Thymus (tissue), 11 donors: ENCODE data around the gene GAGE10. TPM values are rescaled to one million over a fixed set of nuclear protein-coding genes. Genes with fewer than 3 reads are reported as not detected.
A peak's percentile ranks its signal among the peaks of the same experiment; 100 is the strongest.
"Not testable (repeated sequence)": the region's sequence is repeated elsewhere in the genome, so short reads cannot be mapped to it uniquely, and the experiment has no call there.

Experiments used
- DNase-seq, 9 donors: peaks; one replicate each; pipeline ENCODE4 v3.0.0-alpha.2; 2013; ENCODE audit warnings: low spot score in 9 of 9, low read depth in 6 of 9, missing footprints in 1 of 9
- H3K27ac ChIP-seq, 2 donors: one replicate each; pipeline ENCODE4 v1.5.1; 2013; ENCODE audit warnings: control low read depth in 1 of 2, low read depth in 1 of 2, low read length in 1 of 2, mild to moderate bottlenecking in 1 of 2, moderate library complexity in 1 of 2
- H3K27me3 ChIP-seq, 2 donors: one replicate each; pipeline ENCODE4 v1.5.1; 2013; ENCODE audit warnings: low read length in 1 of 2; ENCODE audit not compliant: control insufficient read depth in 2 of 2, insufficient read depth in 1 of 2
- H3K36me3 ChIP-seq, 2 donors: one replicate each; pipeline ENCODE4 v1.5.1; 2013; ENCODE audit warnings: low read length in 1 of 2, mild to moderate bottlenecking in 1 of 2, moderate library complexity in 1 of 2; ENCODE audit not compliant: control insufficient read depth in 2 of 2, insufficient read depth in 2 of 2
- H3K4me1 ChIP-seq, 2 donors: one replicate each; pipeline ENCODE4 v1.5.1; 2013; ENCODE audit warnings: low read length in 2 of 2; ENCODE audit not compliant: control insufficient read depth in 2 of 2, insufficient read depth in 2 of 2
- H3K4me3 ChIP-seq, 2 donors: one replicate each; pipeline ENCODE4 v1.5.1; 2013; ENCODE audit warnings: low read length in 2 of 2, control low read depth in 1 of 2, mild to moderate bottlenecking in 1 of 2
- H3K9me3 ChIP-seq, 2 donors: one replicate each; pipeline ENCODE4 v1.5.1; 2013; ENCODE audit warnings: low read length in 1 of 2, mild to moderate bottlenecking in 1 of 2; ENCODE audit not compliant: control insufficient read depth in 2 of 2, insufficient read depth in 1 of 2
- WGBS: extraction: QIAGEN DNeasy Blood & Tissue Kit; methylation state at CpG from one replicate; pipeline ENCODE4 v1.1.7; 2013; 5-methylcytosine and 5-hydroxymethylcytosine counted together
- polyA plus RNA-seq: library from polyadenylated mRNA; stranded (reverse); fragments of 200-250 nt; gene quantifications from one replicate; pipeline ENCODE4 v1.2.3, GENCODE V29; 2013
- total RNA-seq: library from RNA; stranded (reverse); fragments of 120-200 nt; gene quantifications from one replicate; pipeline ENCODE4 v1.2.4, GENCODE V29; 2013
- donor health status: healthy.

The GAGE10 gene
- total and polyA plus RNA-seq, 2 donors: not detected

DNA sequence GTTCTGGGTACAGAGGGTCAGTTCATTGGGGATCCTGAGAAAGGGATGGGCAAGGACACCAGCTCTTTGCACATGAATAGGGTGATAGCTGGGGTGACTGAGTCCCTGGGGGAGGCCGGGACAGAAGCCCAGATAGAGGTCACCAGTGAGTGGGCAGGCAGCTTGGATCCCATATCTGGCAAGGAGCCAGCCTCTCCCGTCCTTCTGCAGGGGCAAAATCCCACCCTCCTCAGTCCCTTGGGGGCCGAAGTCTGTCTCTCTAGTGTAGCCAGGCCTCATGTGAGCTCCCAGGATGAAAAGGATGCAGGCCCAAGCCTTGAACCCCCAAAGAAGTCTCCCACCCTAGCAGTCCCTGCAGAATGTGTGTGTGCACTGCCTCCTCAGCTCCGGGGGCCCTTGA is 16.9 kb upstream of the GAGE10 start:
- no peaks in the 10 kb centered on the region for H3K4me1 ChIP-seq
- H3K9me3 ChIP-seq: no peaks in the 10 kb centered on the region
- DNase-seq: no peak
- 99% methylated on average over 4 of the region's 4 CpGs for WGBS
- no peaks in the 10 kb centered on the region for H3K36me3 ChIP-seq
- no peaks in the 10 kb centered on the region for H3K27me3 ChIP-seq
- H3K27ac ChIP-seq: no peak overlapping the region
- H3K4me3 ChIP-seq: no peak overlapping the region

DNA sequence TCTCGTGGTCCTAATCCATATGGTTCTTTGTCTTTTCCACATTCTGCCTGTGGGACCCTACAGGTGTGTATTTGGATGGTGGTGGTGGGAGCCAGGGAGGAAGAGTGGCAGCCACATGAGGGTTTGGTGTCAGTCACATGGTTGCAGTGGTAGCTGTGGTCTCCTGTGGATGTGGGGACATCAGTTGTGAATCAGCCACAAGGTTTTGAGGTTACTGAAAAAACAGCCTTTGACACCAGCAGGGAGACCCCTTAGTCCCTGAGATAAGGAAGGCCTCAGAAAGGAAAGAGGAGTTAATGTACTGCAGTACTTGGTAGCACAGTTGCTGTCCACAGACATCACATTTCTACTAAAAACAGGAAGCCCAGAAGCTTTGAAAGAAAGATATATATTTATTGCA is 15.8 kb upstream of the GAGE10 start:
- H3K9me3 ChIP-seq: no peaks in the 10 kb centered on the region
- H3K36me3 ChIP-seq: no peaks in the 10 kb centered on the region
- H3K27ac ChIP-seq: no peak overlapping the region
- H3K27me3 ChIP-seq: no peaks in the 10 kb centered on the region
- 88% methylated on average over 1 of the region's 1 CpG for WGBS
- no peak for DNase-seq
- no peak overlapping the region for H3K4me3 ChIP-seq
- H3K4me1 ChIP-seq: no peaks in the 10 kb centered on the region

DNA sequence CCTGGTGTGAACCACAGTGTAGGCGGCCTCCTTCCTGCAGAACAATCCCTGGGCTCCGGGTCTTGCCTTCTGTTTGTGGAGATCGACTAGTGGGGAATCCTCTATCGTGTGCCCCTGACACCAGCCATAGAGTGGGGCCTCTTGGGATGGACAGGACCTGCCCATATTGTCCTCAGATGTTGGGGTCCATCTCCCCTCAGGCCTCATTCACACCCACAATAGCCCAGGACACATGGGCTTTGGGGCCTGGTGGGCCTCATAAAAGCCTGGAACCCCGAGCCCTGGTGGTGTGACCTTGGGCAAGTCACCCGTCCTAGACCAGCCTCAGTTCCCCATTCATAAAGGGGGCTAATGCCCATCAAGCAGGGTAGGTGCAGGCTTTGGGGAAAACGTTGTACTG is 13.2 kb upstream of the GAGE10 start:
- Histone ChIP-seq H3K4me3 (no peak overlapping the region), H3K27ac (no peak overlapping the region), H3K36me3 (no peaks in the 10 kb centered on the region), H3K27me3 (no peaks in the 10 kb centered on the region), H3K4me1 (no peaks in the 10 kb centered on the region), H3K9me3 (no peaks in the 10 kb centered on the region)
- WGBS: 88% methylated on average over 7 of the region's 7 CpGs
- no peak for DNase-seq

DNA sequence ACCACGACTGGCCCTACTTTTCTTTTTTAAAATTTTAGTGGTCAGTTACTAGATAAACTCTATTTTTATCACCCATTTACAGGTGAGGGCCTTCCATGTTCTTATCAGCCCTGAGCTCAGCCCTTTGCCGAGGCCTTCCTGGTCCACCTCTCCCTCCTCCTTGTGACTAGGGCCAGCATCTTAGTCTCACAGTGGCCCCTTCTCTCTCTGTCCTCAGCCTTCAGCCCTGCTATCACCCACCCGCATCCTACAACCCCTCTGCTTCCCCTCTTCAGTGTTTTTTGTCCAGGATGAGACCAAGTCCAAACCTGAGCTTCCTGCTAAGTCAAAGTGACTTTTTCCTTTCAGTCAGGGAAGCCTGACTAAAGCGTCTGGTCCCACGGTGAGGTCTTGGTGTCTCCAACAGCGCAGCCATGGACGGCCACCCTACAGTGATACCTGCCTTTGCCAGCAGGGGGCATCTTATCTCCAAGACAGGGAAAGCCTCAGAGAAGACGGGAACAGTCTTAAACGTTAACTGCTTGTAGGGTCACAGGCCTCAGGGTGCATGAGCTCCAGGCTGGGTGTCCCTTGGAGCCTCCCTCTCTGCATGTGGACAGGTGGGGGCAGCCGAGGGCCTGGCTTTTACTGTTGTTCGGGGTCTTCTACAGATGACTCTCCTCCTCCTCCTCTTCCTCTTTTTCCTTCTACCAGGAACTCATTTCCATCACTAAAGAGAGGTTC is 11.7 kb upstream of the GAGE10 start:
- 26% methylated on average over 11 of the region's 11 CpGs for WGBS
- peak in 2 of 9 donors; percentile 71 to 75 for DNase-seq

DNA sequence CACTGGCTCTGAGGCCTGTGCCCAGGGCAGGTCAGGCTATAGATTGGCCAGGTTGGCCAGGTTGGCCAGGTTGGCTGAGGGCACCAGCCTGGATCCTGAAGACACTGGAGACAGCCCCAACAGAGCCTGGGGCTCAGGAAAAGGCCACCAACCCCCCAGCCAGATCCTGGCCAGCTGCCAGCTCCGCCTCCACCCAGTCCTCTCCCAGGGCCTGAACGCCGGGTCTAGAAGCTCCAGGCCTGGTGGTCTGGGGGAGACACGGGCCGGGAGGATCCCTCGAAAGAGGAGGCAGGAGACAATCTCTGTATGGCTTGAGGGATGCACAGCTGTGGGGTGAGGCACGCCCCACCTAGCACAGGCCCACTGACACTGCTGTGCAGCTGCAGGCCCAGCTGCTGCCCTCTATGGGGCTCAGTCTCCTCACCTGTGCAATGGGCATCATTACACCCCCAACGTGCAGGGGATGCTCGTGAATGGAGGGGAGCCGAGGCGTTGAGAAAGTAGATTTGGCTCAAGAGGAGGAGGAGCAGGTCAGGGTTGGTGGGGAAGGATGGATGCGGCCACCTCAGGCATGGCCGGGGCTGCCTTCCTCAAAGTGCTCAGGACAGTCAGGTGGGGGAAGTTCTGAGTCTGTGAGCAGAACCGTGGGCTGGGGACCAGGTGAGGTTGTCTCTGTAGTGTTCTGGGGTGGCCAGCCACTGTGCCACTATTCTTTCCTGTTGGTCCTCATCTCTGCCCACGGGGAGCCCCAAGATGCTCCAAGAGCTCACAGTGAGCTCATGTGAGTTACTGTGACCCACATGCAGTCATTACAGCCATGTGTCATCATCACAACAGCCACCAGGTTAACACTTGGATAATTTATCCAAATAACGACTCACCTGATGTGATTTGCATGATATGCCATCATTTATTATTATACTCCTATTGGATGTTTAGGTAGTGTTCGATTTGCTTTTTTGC is 10.8 kb upstream of the GAGE10 start:
- no peaks in the 10 kb centered on the region for H3K27me3 ChIP-seq
- H3K4me3 ChIP-seq: no peak overlapping the region
- no peaks in the 10 kb centered on the region for H3K9me3 ChIP-seq
- no peaks in the 10 kb centered on the region for H3K36me3 ChIP-seq
- WGBS: 95% methylated on average over 17 of the region's 17 CpGs
- DNase-seq: no peak
- no peak overlapping the region for H3K27ac ChIP-seq
- no peaks in the 10 kb centered on the region for H3K4me1 ChIP-seq

More for the DNA sequence above, 11.7 kb upstream of the GAGE10 start:
- Histone ChIP-seq H3K27ac (no peak overlapping the region), H3K4me3 (no peak overlapping the region), H3K9me3 (no peaks in the 10 kb centered on the region), H3K36me3 (no peaks in the 10 kb centered on the region), H3K27me3 (no peaks in the 10 kb centered on the region), H3K4me1 (no peaks in the 10 kb centered on the region)

DNA sequence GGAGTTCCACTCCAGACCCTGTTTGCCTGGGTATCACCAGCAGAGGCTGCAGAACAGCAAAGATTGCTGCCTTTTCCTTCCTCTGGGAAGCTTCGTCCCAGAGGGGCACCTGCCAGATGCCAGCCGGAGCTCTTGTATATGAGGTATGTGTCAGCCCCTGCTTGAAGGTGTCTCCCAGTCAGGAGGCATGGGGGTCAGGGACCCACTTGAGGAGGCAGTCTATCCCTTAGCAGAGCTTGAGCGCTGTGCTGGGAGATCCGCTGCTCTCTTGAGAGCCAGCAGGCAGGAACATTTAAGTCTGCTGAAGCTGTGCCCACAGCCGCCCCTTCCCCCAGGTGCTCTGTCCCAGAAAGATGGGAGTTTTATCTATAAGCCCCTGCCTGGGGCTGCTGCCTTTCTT is 4.2 kb upstream of the GAGE10 start:
- 99% methylated on average over 5 of the region's 5 CpGs for WGBS
- H3K4me1 ChIP-seq, H3K36me3 ChIP-seq, H3K4me3 ChIP-seq, H3K9me3 ChIP-seq, H3K27ac ChIP-seq, DNase-seq, H3K27me3 ChIP-seq: not testable (repeated sequence)

DNA sequence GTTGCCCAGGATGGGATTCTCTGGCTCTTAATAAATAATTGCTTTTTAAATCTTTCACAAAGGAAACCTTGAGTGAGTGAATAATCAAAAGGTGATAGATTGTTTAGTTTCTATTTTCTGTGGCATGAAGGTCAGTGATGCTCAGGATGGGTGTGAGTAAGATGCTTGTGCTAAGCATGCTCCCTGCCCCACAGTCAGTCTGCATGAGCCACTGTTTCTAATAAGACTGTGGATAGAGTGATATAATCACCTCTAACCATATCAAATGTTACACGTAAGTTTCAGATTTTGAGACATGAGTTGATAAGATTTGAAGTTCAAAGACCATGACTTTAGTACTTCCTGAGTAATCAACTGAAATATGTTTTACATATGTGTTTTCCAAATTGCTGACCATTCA is 2.7 kb upstream of the GAGE10 start:
- DNase-seq: no peak
- no peaks in the 10 kb centered on the region for H3K4me1 ChIP-seq
- H3K9me3 ChIP-seq: no peaks in the 10 kb centered on the region
- H3K27me3 ChIP-seq: no peaks in the 10 kb centered on the region
- no peaks in the 10 kb centered on the region for H3K36me3 ChIP-seq
- H3K27ac ChIP-seq: no peak overlapping the region
- no peak overlapping the region for H3K4me3 ChIP-seq
- 76% methylated on average over 1 of the region's 1 CpG for WGBS

DNA sequence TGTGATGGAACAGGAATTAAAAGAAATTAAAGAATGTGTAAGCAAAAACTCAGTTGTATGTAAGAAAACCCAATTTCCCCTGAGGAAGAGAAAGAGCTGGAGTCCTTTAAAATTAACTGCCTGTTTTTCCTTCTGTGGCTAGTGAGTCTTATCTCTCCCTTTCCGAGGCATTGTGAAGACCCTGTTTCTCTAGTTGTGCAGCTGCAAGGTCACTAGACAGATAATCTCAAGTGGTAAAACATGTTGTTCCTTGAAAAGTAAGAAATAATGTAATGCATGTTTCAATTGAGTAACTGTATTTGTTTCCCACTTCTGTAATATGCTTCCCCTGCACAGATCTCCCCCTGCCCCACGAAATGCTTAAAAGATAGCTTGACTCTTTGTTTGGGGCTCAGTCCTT is 4.3 kb downstream of the GAGE10 start:
- 88% methylated on average over 2 of the region's 2 CpGs for WGBS

DNA sequence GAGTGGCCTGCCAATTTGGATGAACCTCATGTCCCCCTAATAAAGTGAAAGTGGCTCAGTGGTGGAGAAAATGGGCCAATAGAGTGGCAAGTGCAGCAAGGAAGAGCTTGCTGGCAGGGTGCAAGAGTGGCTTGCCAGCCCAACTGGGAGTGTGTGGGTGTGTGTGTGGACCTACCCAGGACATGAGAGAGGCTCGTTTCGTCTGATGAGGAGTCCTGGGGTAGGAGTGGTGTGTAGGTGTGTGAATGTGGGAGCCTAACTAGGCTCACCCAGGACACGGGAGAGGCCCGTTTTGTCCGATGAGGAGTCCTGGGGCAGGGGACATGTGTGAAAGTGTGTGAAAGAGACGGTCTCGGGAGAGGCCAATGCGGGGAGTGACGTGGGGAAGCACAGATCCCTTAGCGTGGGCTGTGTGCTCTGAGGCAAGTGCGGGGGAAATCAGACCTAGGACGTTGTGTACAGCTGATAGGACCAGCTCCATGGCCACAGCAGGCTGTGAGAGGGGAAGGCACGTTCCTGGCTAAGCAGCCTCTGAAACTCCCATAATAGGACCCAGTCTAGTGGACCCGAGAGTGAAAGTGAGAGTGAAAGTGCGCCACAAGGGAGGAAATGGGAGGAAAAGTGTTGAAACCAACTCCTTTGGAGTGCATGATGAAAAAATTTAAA is 5.3 kb downstream of the GAGE10 start:
- Histone ChIP-seq H3K4me3 (peak overlapping the region in 1 of 2 donors; percentile 33), H3K27me3 (no peaks in the 10 kb centered on the region), H3K4me1 (peaks cover 0 to 14% of the 10 kb centered on the region in 2 donors), H3K27ac (peak overlapping the region; percentile 83 to 88), H3K36me3 (no peaks in the 10 kb centered on the region), H3K9me3 (no peaks in the 10 kb centered on the region)
- peak in 5 of 9 donors; percentile 17 to 59 (median 24) for DNase-seq
- 69% methylated on average over 15 of the region's 15 CpGs for WGBS

More for the DNA sequence above, 4.3 kb downstream of the GAGE10 start:
- H3K4me1 ChIP-seq: peaks cover 0 to 14% of the 10 kb centered on the region in 2 donors
- not testable (repeated sequence) for H3K9me3 ChIP-seq, H3K27me3 ChIP-seq, H3K36me3 ChIP-seq, H3K27ac ChIP-seq, H3K4me3 ChIP-seq, DNase-seq
